ENCODE data around the gene PBX1. TPM values are rescaled to one million over a fixed set of nuclear protein-coding genes. Genes with fewer than 3 reads are reported as not detected.

PBX1 gene
- polyA plus RNA-seq, 1 donor (not counting 4 experiments of a cell fraction or from before 2014, with no cell fraction given), result 2.2 TPM

DNA sequence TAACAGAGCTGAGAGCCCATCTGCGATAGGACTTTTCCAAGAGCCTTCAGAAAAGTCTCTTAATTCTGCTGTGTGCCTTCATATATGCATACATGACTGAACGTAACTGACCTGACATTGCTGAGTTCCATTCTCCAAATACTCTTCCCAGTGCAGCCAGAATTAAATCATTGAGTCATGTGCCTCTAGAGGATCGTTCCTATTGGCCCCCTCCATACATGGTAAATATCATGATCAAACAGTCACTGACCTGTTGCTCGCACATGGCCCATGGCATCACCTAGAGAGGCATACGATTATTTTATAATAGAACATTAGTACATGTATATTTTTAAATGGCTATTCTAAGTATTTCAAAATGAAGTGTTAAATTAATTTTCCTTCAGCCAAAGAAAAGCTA, 186.8 kb downstream of the PBX1 start:
- dilution Hi-C loops (cut with MboI; ENCODE audit: extremely low pct_ligation_motif_present, low sequenced_read_pairs), result no loop called here
- no peak overlapping the region for H3K27ac ChIP-seq (ENCODE audit: control insufficient read depth, insufficient read depth, low read length)
- H3K79me2 ChIP-seq (ENCODE audit: control insufficient read depth, insufficient read depth, low read length), result no peaks in the 10 kb centered on the region
- TF ChIP-seq, protein P1, sequence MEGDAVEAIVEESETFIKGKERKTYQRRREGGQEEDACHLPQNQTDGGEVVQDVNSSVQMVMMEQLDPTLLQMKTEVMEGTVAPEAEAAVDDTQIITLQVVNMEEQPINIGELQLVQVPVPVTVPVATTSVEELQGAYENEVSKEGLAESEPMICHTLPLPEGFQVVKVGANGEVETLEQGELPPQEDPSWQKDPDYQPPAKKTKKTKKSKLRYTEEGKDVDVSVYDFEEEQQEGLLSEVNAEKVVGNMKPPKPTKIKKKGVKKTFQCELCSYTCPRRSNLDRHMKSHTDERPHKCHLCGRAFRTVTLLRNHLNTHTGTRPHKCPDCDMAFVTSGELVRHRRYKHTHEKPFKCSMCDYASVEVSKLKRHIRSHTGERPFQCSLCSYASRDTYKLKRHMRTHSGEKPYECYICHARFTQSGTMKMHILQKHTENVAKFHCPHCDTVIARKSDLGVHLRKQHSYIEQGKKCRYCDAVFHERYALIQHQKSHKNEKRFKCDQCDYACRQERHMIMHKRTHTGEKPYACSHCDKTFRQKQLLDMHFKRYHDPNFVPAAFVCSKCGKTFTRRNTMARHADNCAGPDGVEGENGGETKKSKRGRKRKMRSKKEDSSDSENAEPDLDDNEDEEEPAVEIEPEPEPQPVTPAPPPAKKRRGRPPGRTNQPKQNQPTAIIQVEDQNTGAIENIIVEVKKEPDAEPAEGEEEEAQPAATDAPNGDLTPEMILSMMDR (optimal IDR thresholded peaks at IDR 0.05 in 1 of 3, IDR thresholded peaks at IDR 0.05 in 1 of 3, conservative IDR thresholded peaks at IDR 0.05 in 1 of 3; ENCODE audit: extremely low read depth in 1 of 3, insufficient read depth in 2 of 3, low read length in 3 of 3), result no peak
- no peak for TF ChIP-seq EZH2 (IDR thresholded peaks at IDR 0.05; ENCODE audit: low read length)
- H3K9ac ChIP-seq (ENCODE audit: control insufficient read depth, extremely low read depth, insufficient read depth, low read length), result no peak overlapping the region
- no peak overlapping the region for H3K4me2 ChIP-seq (ENCODE audit: control insufficient read depth, extremely low read depth, insufficient read depth, low read depth, low read length)
- FAIRE-seq (no peak), DNase-seq (ENCODE audit: low read depth, low spot score) (no peak)
- H3K36me3 ChIP-seq (ENCODE audit: control insufficient read depth in 2 of 2, extremely low read depth in 1 of 2, insufficient read depth in 2 of 2, low read length in 2 of 2), result no peaks in the 10 kb centered on the region
- no peak overlapping the region for H2AFZ ChIP-seq (ENCODE audit: control insufficient read depth, low read length)
- no peaks in the 10 kb centered on the region for H3K27me3 ChIP-seq (ENCODE audit: control insufficient read depth, extremely low read depth, insufficient read depth, low read length)
- H3K4me3 ChIP-seq (ENCODE audit: control insufficient read depth in 2 of 3, extremely low read depth in 1 of 3, insufficient read depth in 2 of 3, low read depth in 1 of 3, low read length in 3 of 3), result no peak overlapping the region
- no peaks in the 10 kb centered on the region for H4K20me1 ChIP-seq (ENCODE audit: control insufficient read depth, extremely low read depth, insufficient read depth, low read length)
- no peaks in the 10 kb centered on the region for H3K9me3 ChIP-seq (ENCODE audit: control insufficient read depth, low read depth, low read length)
- no peaks in the 10 kb centered on the region for H3K4me1 ChIP-seq (ENCODE audit: control insufficient read depth, extremely low read depth, insufficient read depth, low read length)
- no peaks in the 10 kb centered on the region for H3K9me1 ChIP-seq (ENCODE audit: control insufficient read depth, extremely low read depth, insufficient read depth, low read length)

DNA sequence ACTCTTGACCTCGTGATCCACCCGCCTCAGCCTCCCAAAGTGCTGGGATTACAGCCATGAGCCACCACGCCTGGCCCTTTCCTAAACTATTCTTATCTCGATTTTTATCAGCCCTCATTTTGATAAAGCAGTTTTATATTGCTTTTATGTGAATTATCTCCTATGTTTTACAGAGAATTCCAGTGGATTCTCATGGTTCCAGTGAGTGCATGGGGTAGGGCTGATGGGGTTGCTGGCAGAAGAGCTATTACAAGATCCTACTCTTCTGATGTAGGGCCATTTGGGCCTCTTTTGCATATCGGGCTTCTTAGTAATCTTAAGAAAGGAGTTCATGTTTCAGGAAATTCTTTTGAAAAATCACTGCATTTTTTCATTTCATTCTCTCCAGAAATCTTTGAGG, 187.6 kb downstream of the PBX1 start:
- H3K36me3 ChIP-seq (ENCODE audit: control insufficient read depth in 2 of 2, extremely low read depth in 1 of 2, insufficient read depth in 2 of 2, low read length in 2 of 2), result no peaks in the 10 kb centered on the region
- H3K4me1 ChIP-seq (ENCODE audit: control insufficient read depth, extremely low read depth, insufficient read depth, low read length), result no peaks in the 10 kb centered on the region
- H3K9me3 ChIP-seq (ENCODE audit: control insufficient read depth, low read depth, low read length), result no peaks in the 10 kb centered on the region
- no peaks in the 10 kb centered on the region for H3K27me3 ChIP-seq (ENCODE audit: control insufficient read depth, extremely low read depth, insufficient read depth, low read length)
- TF ChIP-seq EZH2 (IDR thresholded peaks at IDR 0.05; ENCODE audit: low read length), result no peak
- TF ChIP-seq, protein P1 (optimal IDR thresholded peaks at IDR 0.05 in 1 of 3, IDR thresholded peaks at IDR 0.05 in 1 of 3, conservative IDR thresholded peaks at IDR 0.05 in 1 of 3; ENCODE audit: extremely low read depth in 1 of 3, insufficient read depth in 2 of 3, low read length in 3 of 3), result no peak
- no peak overlapping the region for H3K4me3 ChIP-seq (ENCODE audit: control insufficient read depth in 2 of 3, extremely low read depth in 1 of 3, insufficient read depth in 2 of 3, low read depth in 1 of 3, low read length in 3 of 3)
- H3K79me2 ChIP-seq (ENCODE audit: control insufficient read depth, insufficient read depth, low read length), result no peaks in the 10 kb centered on the region
- no peak overlapping the region for H2AFZ ChIP-seq (ENCODE audit: control insufficient read depth, low read length)
- FAIRE-seq (no peak), DNase-seq (ENCODE audit: low read depth, low spot score) (no peak)
- no peaks in the 10 kb centered on the region for H4K20me1 ChIP-seq (ENCODE audit: control insufficient read depth, extremely low read depth, insufficient read depth, low read length)
- no peak overlapping the region for H3K9ac ChIP-seq (ENCODE audit: control insufficient read depth, extremely low read depth, insufficient read depth, low read length)
- H3K4me2 ChIP-seq (ENCODE audit: control insufficient read depth, extremely low read depth, insufficient read depth, low read depth, low read length), result no peak overlapping the region
- H3K27ac ChIP-seq (ENCODE audit: control insufficient read depth, insufficient read depth, low read length), result no peak overlapping the region
- H3K9me1 ChIP-seq (ENCODE audit: control insufficient read depth, extremely low read depth, insufficient read depth, low read length), result no peaks in the 10 kb centered on the region
- dilution Hi-C loops (cut with MboI; ENCODE audit: extremely low pct_ligation_motif_present, low sequenced_read_pairs), result no loop called here
